CD4-positive, alpha-beta T cell treated with Interleukin-17A for 4 hours (primary cell): ENCODE data around the gene CBLL1.

Source experiments
- DNase-seq: peaks from one replicate; pipeline ENCODE4 v3.0.0-alpha.2; 2020; ENCODE audit warnings: mixed read lengths

Gene CBLL1

DNA sequence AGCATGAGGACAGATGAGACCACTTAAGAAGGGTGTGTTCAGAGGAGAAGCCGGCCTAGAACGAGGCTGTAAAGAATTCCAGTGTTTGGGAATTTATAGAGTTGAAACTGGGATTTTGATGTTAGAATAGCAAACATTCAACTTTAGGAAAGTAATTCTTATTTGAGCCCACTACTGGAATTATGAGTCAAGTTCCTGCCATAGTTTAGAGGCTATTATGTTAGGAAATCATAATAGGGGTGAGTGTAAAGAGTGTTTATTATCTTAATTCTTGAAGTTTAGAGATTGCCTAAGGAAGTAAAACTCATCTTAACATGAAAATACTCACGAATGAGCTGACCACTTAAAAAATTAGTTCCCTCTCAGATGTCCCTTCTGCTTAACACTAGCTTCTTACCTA lies 2.1 kb downstream of the CBLL1 start:
- no peak for DNase-seq

DNA sequence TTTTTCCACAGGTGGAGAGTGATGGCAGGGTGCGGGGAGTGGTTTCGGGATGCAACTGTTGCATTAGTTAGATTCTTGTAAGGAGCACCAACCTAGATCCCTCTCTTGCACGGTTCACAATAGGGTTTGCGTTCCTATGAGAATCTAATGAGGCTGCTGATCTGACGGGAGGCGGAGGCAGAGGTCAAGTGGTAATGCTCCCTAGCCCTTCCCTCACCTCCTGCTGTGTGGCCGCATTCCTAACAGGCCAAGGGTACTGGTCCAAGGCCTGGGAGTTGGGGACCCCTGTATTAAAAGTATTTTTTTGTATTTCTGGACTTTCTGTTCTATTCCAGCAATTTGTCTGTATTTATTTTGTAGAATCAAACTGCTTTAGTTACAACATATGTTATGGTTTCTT lies 7.2 kb downstream of the CBLL1 start:
- DNase-seq = no peak

DNA sequence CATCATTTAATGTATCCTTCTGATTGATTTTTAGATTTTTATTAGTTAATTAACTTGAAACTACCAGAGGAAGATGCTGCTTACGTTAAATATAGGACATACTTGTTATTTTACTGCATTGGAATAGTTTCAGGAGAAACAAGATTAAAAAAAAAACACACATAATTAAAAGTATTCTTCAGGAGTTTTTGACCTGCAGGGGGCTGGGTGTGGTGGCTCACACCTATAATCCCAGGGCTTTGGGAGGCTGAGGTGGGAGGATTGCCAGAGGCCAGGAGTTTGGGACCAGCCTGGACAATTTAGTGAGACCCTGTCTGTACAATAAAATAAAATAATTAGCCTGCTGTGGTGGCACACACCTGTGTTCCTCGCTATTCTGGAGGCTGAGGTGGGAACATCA lies 10.7 kb downstream of the CBLL1 start:
- DNase-seq = no peak

- DNase-seq = no peak
Measured at GRCh38 chr7:107758667-107759066, 14.7 kb downstream of the CBLL1 start.

- DNase-seq = no peak
Measured at GRCh38 chr7:107767391-107767790, 23.4 kb downstream of the CBLL1 start.

- no peak for DNase-seq
Measured at GRCh38 chr7:107768263-107768662, 24.3 kb downstream of the CBLL1 start.

DNA sequence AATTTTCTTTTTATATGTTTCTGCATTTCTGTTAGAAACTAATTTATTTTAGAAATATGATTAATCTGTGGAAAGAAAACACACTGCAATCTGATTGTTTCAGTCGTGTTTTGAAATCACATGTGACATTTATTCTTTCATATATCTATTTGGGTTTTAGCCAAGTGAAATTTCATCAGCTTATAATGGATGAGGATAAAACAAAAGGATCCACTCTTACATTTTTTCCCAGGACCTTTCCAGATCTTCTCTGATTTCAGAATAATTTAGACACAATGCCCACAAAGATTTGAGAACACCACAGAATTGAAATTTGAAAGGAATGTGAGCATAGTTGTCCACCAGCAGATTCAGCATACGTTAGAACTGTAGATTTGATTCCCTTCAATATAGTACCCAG lies 29.1 kb downstream of the CBLL1 start:
- DNase-seq = no peak

DNA sequence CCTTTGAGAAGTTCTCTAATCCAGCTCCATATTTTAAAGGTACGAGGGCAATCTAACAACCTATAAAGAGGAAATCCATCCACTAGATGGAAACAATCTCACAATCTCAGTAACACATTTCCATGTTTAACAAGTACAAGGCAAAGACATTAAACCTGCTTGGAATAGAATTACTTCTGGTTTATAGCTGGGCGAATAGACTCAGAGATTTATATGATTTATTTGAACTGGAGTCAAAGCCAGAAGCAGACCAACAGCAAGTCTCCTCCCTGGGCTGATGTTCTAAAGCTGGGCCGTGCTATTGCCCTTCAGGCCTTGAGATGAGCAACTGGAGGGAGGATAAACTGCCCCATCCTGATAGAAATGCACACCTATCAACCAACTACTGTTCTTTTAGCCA lies 33.8 kb downstream of the CBLL1 start:
- no peak for DNase-seq

- DNase-seq = no peak
Measured at GRCh38 chr7:107778283-107778682, 34.3 kb downstream of the CBLL1 start.

DNA sequence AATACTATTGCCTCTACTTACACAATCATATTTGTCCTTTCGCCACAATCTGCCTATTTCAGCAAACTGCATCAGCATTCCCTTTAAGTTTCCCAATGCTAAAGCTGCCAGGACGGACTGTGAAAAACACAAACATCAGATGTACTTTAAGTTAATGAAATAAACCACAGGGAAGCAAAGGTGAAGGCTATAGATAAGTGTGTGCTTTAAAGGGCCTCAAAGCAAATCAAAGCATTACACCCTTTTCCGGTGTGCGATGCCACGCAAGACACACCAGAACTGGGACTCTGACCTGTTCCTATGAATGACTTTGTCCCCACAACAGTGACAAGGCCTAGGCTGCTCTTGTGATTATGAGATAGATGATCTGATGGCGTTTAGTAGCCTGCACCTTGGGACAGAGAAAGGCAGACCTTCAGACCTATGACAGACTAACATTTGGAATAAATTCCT lies 35.7 kb downstream of the CBLL1 start:
- no peak for DNase-seq

GRCh38 chr7:107782374-107782773 lies 38.4 kb downstream of the CBLL1 start:
- no peak for DNase-seq

DNA sequence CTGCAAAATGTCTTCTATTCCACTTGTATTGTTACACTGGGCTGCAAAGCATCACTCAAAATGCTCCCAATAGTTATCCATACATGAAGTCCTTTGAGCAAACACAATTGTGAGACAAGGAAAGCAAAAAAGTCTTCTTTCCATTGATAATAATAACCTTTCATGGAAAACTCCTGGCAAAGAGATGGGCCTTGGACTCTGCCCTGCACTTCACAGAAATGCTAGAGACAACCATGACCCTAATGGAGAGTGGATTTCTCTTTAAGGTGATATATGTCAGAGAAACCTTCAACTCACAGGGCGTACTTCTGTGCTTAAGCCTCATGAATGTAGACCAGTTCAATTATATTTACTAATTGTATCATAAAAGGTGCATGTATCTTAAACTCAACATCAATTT lies 39.7 kb downstream of the CBLL1 start:
- DNase-seq = no peak

DNA sequence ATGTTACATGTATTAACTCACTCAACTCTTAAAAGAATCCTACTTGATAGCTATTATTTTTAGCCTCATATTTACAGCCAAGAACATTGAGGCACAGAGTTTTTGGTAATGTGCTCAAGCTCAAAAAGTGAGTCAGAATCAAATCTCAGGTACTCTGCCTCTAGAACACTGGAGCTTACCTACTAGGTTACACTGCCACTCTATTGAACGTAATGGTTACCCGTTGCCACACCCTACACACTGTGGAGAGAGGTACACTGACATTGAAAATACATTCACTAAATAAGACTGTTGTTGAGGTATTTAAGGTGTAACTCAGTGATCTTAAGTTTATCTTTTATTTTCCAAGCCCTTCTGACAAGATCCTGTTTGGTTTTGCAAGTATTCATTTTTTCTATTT lies 41.2 kb downstream of the CBLL1 start:
- DNase-seq = no peak

- no peak for DNase-seq
Measured at GRCh38 chr7:107785926-107786325, 42.0 kb downstream of the CBLL1 start.

GRCh38 chr7:107788216-107788615 lies 44.3 kb downstream of the CBLL1 start:
- DNase-seq = no peak

DNA sequence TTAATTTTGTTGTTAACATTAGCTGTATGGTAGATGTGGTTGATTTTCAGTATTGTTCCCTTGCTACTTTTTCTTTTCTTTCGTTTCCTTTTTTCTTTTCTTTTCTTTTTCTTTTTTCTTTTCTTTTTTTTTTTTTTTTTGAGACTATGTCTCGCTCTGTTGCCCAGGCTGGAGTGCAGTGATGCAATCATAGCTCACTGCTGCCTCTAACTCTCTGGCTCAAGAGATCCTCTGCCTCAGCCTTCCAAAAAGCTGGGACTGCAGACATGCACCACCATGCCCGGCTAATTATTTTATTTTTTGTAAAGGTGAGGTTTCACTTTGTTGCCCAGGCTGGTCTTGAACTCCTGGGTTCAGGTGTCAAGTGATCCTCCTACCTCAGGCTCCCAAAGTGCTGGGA lies 44.7 kb downstream of the CBLL1 start:
- DNase-seq = no peak

- DNase-seq = no peak
Measured at GRCh38 chr7:107789647-107790046, 45.7 kb downstream of the CBLL1 start.

GRCh38 chr7:107792364-107792763 lies 48.4 kb downstream of the CBLL1 start:
- DNase-seq = no peak

- DNase-seq = no peak
Measured at GRCh38 chr7:107799647-107800264, 55.8 kb downstream of the CBLL1 start.

- DNase-seq = no peak
Measured at GRCh38 chr7:107803009-107803610, 59.2 kb downstream of the CBLL1 start, which contains the start of gene SLC26A3. SLC26A3 (minus strand) TSS chr7:107803223; CDS start chr7:107794509, 8,714 bp downstream.

- no peak for DNase-seq
Measured at GRCh38 chr7:107809179-107809578, 65.2 kb downstream of the CBLL1 start.

DNA sequence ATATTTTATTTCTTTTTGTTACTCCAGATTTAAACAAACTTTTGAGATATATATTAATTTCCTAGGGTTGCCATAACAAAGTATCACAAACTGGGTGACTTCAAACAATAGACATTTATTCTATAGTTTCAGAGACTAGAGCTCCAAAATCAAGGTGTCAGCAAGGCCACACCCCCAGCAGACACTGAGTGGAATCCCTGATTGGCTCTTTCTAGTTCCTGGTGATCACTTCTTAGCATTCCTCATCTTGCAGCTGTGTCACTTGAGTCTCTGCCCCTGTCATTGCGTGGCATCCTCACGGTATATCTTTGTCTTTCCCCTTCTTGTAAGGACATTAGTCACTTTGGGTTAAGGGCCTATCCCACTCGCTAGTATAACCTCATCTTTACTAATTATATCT lies 66.7 kb downstream of the CBLL1 start:
- no peak for DNase-seq
